ENCODE data around the gene LRRC26.
"Not testable (repeated sequence)": the region's sequence is repeated elsewhere in the genome, so short reads cannot be mapped to it uniquely, and the experiment has no call there.

DNA sequence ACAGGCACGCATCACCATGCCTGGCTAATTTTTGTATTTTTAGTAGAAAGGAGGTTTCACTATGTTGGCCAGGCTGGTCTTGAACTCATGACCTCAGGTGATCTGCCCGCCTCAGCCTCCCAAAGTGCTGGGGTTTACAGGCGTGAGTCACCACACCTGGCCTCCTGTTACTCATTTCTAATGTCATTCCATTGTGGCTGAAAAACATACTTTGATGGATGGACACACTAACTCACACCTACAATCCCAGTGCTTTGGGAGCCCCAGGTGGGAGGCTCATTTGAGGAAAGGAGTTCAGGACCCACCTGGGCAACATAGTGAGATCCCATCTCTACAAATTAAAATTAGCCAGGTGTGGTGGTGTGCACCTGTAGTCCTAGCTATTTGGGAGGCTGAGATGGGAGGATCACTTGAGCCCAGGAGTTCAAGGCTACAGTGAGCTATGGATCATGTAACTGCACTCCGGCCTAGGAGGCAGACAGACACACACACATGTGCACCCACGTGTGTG is 45.8 kb downstream of the LRRC26 start:
- TF ChIP-seq, protein P1, sequence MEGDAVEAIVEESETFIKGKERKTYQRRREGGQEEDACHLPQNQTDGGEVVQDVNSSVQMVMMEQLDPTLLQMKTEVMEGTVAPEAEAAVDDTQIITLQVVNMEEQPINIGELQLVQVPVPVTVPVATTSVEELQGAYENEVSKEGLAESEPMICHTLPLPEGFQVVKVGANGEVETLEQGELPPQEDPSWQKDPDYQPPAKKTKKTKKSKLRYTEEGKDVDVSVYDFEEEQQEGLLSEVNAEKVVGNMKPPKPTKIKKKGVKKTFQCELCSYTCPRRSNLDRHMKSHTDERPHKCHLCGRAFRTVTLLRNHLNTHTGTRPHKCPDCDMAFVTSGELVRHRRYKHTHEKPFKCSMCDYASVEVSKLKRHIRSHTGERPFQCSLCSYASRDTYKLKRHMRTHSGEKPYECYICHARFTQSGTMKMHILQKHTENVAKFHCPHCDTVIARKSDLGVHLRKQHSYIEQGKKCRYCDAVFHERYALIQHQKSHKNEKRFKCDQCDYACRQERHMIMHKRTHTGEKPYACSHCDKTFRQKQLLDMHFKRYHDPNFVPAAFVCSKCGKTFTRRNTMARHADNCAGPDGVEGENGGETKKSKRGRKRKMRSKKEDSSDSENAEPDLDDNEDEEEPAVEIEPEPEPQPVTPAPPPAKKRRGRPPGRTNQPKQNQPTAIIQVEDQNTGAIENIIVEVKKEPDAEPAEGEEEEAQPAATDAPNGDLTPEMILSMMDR (IDR thresholded peaks at IDR 0.05) = not testable (repeated sequence)
- TF ChIP-seq POLR2A (IDR thresholded peaks at IDR 0.05) = not testable (repeated sequence)
